Measurements from ENCODE around the gene AMDHD2. TPM values are rescaled to one million over a fixed set of nuclear protein-coding genes. Genes with fewer than 3 reads are reported as not detected.
"Not testable (repeated sequence)": the region's sequence is repeated elsewhere in the genome, so short reads cannot be mapped to it uniquely, and the experiment has no call there.

The AMDHD2 gene
- total and polyA plus RNA-seq, 2 of the 8 experiments (the other 6 are each of a cell fraction or from before 2014, with no cell fraction given): 43.0 to 54.6 TPM

GRCh38 chr16:2543771-2544170, 23.6 kb downstream of the AMDHD2 start:
- H3K9ac ChIP-seq (replicated peaks in 1 of 4; ENCODE audit: extremely low read depth in 1 of 4, low read depth in 3 of 4, low read length in 3 of 4); H3K18ac ChIP-seq (ENCODE audit: extremely low read depth, low read length); H2BK20ac ChIP-seq (ENCODE audit: low read length); H2BK12ac ChIP-seq (ENCODE audit: low read depth, low read length); H3K23ac ChIP-seq (ENCODE audit: insufficient read length); H3K4me1 ChIP-seq (replicated peaks in 1 of 4; ENCODE audit: control insufficient read depth in 3 of 4, insufficient read depth in 4 of 4, low read length in 3 of 4); H3K4ac ChIP-seq (replicated peaks; ENCODE audit: insufficient read length, low read depth, low read length); H2BK15ac ChIP-seq (ENCODE audit: low read length); H2BK120ac ChIP-seq (replicated peaks; ENCODE audit: low read depth, low read length); FAIRE-seq; H3K23me2 ChIP-seq (ENCODE audit: low read depth, low read length); H3K27ac ChIP-seq (ENCODE audit: low read depth, low read length); H2BK5ac ChIP-seq (ENCODE audit: low read depth, low read length); H3K56ac ChIP-seq (replicated peaks; ENCODE audit: insufficient read length, low read depth, low read length); DNase-seq (ENCODE audit: low read depth in 1 of 2, low spot score in 2 of 2); H4K8ac ChIP-seq (ENCODE audit: extremely low read depth, insufficient read depth, low read length); H3K4me3 ChIP-seq (ENCODE audit: extremely low read depth in 1 of 4, insufficient read depth in 2 of 4, low read depth in 3 of 4, low read length in 4 of 4); H4K91ac ChIP-seq (replicated peaks; ENCODE audit: insufficient read length, low read length); H3K4me2 ChIP-seq (ENCODE audit: insufficient read depth in 1 of 2, low read depth in 2 of 2, low read length in 2 of 2); H3K27me3 ChIP-seq (replicated peaks in 1 of 4; ENCODE audit: control insufficient read depth in 3 of 4, extremely low read depth in 1 of 4, insufficient read depth in 3 of 4, low read length in 3 of 4); H3K14ac ChIP-seq (ENCODE audit: insufficient read length); H4K5ac ChIP-seq (ENCODE audit: insufficient read length, low read depth, low read length); H4K20me1 ChIP-seq (replicated peaks in 1 of 2; ENCODE audit: control insufficient read depth in 1 of 2, insufficient read depth in 2 of 2, low read length in 2 of 2); H3K9me3 ChIP-seq (ENCODE audit: insufficient read depth in 2 of 2, low read depth in 1 of 2, low read length in 1 of 2); H3K36me3 ChIP-seq (ENCODE audit: control insufficient read depth in 2 of 4, insufficient read depth in 4 of 4, low read length in 3 of 4); H3K79me1 ChIP-seq (ENCODE audit: low read depth, low read length); H2AK5ac ChIP-seq (ENCODE audit: low read depth, low read length); H2AFZ ChIP-seq (ENCODE audit: low read length): not testable (repeated sequence)
- peaks cover 0 to 45% of the 10 kb centered on the region in 2 experiments; a peak in 2 of 4 replicates for H3K79me2 ChIP-seq (ENCODE audit: control insufficient read depth in 1 of 2, insufficient read depth in 2 of 2, low read length in 2 of 2)
- ChIA-PET POLR2A (ENCODE audit: partially characterized antibody) (interaction anchor here (0.6 to 1.4 kb wide), 2 partner anchors 11 to 399 kb away, joined by 3 to 4 read pairs; no protein-coding TSS in a partner anchor), CTCF (ENCODE audit: partially characterized antibody) (interaction anchor here (0.7 to 1.0 kb wide), 2 partner anchors 24 to 52 kb away, joined by 3 read pairs; partner anchors contain the start of gene AMDHD2)
- WGBS, 2 experiments (ENCODE audit: extremely low coverage in 1 of 2, insufficient coverage in 1 of 2, insufficient read length in 1 of 2, insufficient replicate concordance in 2 of 2, low coverage in 1 of 2, low lambda C conversion rate in 2 of 2, missing lambda C conversion rate in 1 of 2): 83% methylated on average over 11 of the region's 14 CpGs; no CpG with 5 or more reads in 1 of the 2 experiments

- H4K91ac ChIP-seq (replicated peaks; ENCODE audit: insufficient read length, low read length); CTCF ChIA-PET (ENCODE audit: partially characterized antibody); H3K56ac ChIP-seq (replicated peaks; ENCODE audit: insufficient read length, low read depth, low read length); H3K4me2 ChIP-seq (ENCODE audit: insufficient read depth in 1 of 2, low read depth in 2 of 2, low read length in 2 of 2); H2BK5ac ChIP-seq (ENCODE audit: low read depth, low read length); H3K4ac ChIP-seq (replicated peaks; ENCODE audit: insufficient read length, low read depth, low read length); FAIRE-seq; H2AK5ac ChIP-seq (ENCODE audit: low read depth, low read length); H3K79me1 ChIP-seq (ENCODE audit: low read depth, low read length); H3K23ac ChIP-seq (ENCODE audit: insufficient read length); H3K9ac ChIP-seq (replicated peaks in 1 of 4; ENCODE audit: extremely low read depth in 1 of 4, low read depth in 3 of 4, low read length in 3 of 4); H2BK15ac ChIP-seq (ENCODE audit: low read length); H4K20me1 ChIP-seq (replicated peaks in 1 of 2; ENCODE audit: control insufficient read depth in 1 of 2, insufficient read depth in 2 of 2, low read length in 2 of 2); H2AFZ ChIP-seq (ENCODE audit: low read length); H2BK12ac ChIP-seq (ENCODE audit: low read depth, low read length); H3K4me1 ChIP-seq (replicated peaks in 1 of 4; ENCODE audit: control insufficient read depth in 3 of 4, insufficient read depth in 4 of 4, low read length in 3 of 4); H3K9me3 ChIP-seq (ENCODE audit: insufficient read depth in 2 of 2, low read depth in 1 of 2, low read length in 1 of 2); H3K27ac ChIP-seq (ENCODE audit: low read depth, low read length); H3K27me3 ChIP-seq (replicated peaks in 1 of 4; ENCODE audit: control insufficient read depth in 3 of 4, extremely low read depth in 1 of 4, insufficient read depth in 3 of 4, low read length in 3 of 4); DNase-seq (ENCODE audit: low read depth in 1 of 2, low spot score in 2 of 2); H3K18ac ChIP-seq (ENCODE audit: extremely low read depth, low read length); H3K36me3 ChIP-seq (ENCODE audit: control insufficient read depth in 2 of 4, insufficient read depth in 4 of 4, low read length in 3 of 4); H3K14ac ChIP-seq (ENCODE audit: insufficient read length); H2BK120ac ChIP-seq (replicated peaks; ENCODE audit: low read depth, low read length); POLR2A ChIA-PET (ENCODE audit: partially characterized antibody); H3K23me2 ChIP-seq (ENCODE audit: low read depth, low read length); H4K5ac ChIP-seq (ENCODE audit: insufficient read length, low read depth, low read length); H2BK20ac ChIP-seq (ENCODE audit: low read length); H4K8ac ChIP-seq (ENCODE audit: extremely low read depth, insufficient read depth, low read length); H3K4me3 ChIP-seq (ENCODE audit: extremely low read depth in 1 of 4, insufficient read depth in 2 of 4, low read depth in 3 of 4, low read length in 4 of 4): not testable (repeated sequence)
- no CpG with 5 or more reads among the region's 14 CpGs for WGBS, 2 experiments (ENCODE audit: extremely low coverage in 1 of 2, insufficient coverage in 1 of 2, insufficient read length in 1 of 2, insufficient replicate concordance in 2 of 2, low coverage in 1 of 2, low lambda C conversion rate in 2 of 2, missing lambda C conversion rate in 1 of 2)
- peaks cover 0 to 14% of the 10 kb centered on the region in 2 experiments; a peak in 2 of 4 replicates for H3K79me2 ChIP-seq (ENCODE audit: control insufficient read depth in 1 of 2, insufficient read depth in 2 of 2, low read length in 2 of 2)
These were observed 30.2 kb downstream of the AMDHD2 start for GRCh38 chr16:2550283-2550878.

Measured in H1 (cell line).